ENCODE results near the gene CCDC92. TPM values are rescaled to one million over a fixed set of nuclear protein-coding genes. Genes with fewer than 3 reads are reported as not detected.

The CCDC92 gene, protein sequence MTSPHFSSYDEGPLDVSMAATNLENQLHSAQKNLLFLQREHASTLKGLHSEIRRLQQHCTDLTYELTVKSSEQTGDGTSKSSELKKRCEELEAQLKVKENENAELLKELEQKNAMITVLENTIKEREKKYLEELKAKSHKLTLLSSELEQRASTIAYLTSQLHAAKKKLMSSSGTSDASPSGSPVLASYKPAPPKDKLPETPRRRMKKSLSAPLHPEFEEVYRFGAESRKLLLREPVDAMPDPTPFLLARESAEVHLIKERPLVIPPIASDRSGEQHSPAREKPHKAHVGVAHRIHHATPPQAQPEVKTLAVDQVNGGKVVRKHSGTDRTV
- total RNA-seq (2014; rRNA removed; shearing (Covaris generic); ENCODE audit: low replicate concordance) = 7.4 and 12.7 TPM in 2 replicates

GRCh38 chr12:123972457-123973401, at the start of gene CCDC92, which contains the start of gene ZNF664:
Gene CCDC92, minus strand, starts transcription at chr12:123972831. Its CDS starts 28,526 bp downstream, at chr12:123944305.
Gene ZNF664, plus strand, starts transcription at chr12:123973215. Its CDS starts 38,930 bp downstream, at chr12:124012145.
- H3K9me3 ChIP-seq = no peaks in the 10 kb centered on the region
- H3K36me3 ChIP-seq = peaks cover 16% of the 10 kb centered on the region
- DNase-seq = peak; percentile 92
- H3K4me3 ChIP-seq = peak within 1 kb of the TSS; percentile 67
- H3K27me3 ChIP-seq = no peaks in the 10 kb centered on the region

DNA sequence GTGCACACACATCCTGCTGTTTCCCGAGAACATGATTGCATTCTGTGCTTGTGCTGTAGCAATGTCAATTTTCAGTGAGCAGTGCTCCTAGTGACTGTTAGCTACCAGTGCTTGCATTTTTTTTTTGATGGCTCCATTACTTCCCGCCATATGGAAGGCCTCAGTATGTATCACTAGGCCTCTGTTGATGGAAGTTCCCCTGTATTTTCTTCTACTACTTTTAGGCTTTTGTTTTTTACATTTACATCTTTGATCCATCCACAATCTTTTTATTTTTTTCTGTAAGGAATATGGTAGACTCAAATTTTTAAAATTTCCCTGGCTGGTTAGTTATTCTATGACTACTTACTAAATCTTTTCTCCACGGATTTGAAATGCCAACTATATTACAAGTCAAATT, 49.5 kb upstream of the CCDC92 start:
- Histone ChIP-seq H3K4me3 (no peak overlapping the region), H3K27me3 (no peaks in the 10 kb centered on the region), H3K36me3 (no peaks in the 10 kb centered on the region), H3K9me3 (no peaks in the 10 kb centered on the region; the same call in 1 of the 2 replicates)
- DNase-seq = no peak

DNA sequence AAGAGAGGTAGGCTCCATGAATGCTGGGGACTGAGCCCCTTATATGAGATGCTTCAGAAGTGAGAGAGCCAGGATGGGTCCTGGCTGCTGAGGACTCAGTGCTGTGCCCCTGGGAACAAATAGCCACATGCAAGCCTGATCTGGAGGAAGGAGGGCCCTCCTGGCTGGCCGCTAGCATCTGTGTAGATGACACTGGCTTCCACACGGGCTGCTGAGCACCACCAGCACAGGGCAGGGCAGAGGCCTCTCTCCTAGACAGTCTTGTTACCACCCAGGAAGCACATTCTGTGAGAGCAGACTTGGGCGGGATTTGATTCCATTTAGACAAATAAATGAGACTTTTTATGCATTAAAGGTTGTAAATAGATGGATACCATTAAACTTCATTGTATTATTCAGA, 48.4 kb upstream of the CCDC92 start:
- no peak for DNase-seq
- H3K9me3 ChIP-seq = no peaks in the 10 kb centered on the region
- H3K36me3 ChIP-seq = no peaks in the 10 kb centered on the region
- no peak overlapping the region for H3K4me3 ChIP-seq
- no peaks in the 10 kb centered on the region for H3K27me3 ChIP-seq

DNA sequence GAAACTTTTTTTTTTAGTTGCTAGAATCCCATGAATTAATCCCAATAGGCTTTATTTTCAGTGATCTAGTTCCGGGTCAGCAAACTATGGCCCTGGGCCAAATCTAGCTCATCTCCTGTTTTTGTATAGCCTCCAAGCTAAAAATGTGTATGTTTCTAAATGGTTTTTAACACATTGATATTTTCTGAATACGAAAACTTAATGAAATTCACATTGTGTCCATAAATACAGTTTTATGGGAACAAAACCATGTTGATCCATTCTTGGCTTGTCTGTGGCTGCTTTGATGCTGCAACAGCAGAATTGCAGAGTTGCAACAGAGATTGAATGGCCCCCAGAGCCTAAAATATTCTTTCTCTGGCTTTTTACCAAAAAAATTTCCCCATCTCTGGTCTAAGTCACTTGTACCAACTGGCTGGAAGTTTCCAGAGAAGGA, 47.9 kb upstream of the CCDC92 start:
- DNase-seq = no peak
- no peaks in the 10 kb centered on the region for H3K36me3 ChIP-seq
- H3K27me3 ChIP-seq = no peaks in the 10 kb centered on the region
- H3K9me3 ChIP-seq = no peaks in the 10 kb centered on the region
- no peak overlapping the region for H3K4me3 ChIP-seq

DNA sequence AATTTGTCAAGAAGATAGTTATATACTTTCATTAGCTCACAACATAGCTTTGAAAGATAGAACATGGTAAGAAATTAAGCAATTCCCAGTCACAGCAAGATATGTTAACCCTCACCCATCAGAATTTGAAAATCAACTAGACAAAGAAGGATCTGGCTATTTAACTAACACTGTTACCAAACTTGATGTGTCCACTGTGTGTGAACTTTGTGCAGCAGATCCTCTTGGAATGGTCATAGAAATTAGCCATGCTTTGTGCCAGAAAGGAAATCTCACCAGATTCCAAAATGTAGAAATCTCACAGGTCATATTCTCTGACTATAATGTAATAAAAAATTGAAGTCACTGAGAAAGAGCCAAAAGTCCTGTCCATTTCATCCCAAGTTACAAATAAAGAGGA, 46.5 kb upstream of the CCDC92 start:
- no peaks in the 10 kb centered on the region for H3K36me3 ChIP-seq
- H3K4me3 ChIP-seq = no peak overlapping the region
- H3K9me3 ChIP-seq = no peaks in the 10 kb centered on the region
- H3K27me3 ChIP-seq = no peaks in the 10 kb centered on the region
- no peak for DNase-seq

GRCh38 chr12:124018539-124018938, 45.9 kb upstream of the CCDC92 start:
- Histone ChIP-seq H3K27me3 (no peaks in the 10 kb centered on the region), H3K4me3 (no peak overlapping the region)

DNA sequence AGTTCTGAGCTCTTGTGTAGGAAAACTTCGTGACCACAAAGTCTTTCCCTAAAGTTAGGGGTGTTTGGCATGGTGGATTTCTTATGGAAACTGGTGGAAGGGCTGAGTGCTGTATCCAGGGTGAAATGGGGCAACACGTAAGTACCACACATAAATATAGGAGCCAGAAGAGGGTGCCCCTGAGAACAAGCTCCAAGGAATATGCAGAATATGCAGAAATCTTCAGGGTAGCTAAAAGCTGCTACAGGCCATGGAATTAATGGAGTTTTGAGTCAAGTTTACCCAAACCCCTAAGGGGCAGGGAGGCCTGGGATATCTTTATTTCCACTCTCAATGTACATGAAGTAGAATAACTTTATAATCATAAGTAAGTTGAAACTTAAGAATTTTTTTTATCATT, 44.4 kb upstream of the CCDC92 start:
- Histone ChIP-seq H3K9me3 (no peaks in the 10 kb centered on the region), H3K4me3 (no peak overlapping the region), H3K27me3 (no peaks in the 10 kb centered on the region), H3K36me3 (peaks cover under 1% of the 10 kb centered on the region)
- DNase-seq = no peak

More at GRCh38 chr12:124018539-124018938, 45.9 kb upstream of the CCDC92 start:
- Histone ChIP-seq H3K9me3 (no peaks in the 10 kb centered on the region), H3K36me3 (no peaks in the 10 kb centered on the region; the same call in 1 of the 2 replicates)
- no peak for DNase-seq

DNA sequence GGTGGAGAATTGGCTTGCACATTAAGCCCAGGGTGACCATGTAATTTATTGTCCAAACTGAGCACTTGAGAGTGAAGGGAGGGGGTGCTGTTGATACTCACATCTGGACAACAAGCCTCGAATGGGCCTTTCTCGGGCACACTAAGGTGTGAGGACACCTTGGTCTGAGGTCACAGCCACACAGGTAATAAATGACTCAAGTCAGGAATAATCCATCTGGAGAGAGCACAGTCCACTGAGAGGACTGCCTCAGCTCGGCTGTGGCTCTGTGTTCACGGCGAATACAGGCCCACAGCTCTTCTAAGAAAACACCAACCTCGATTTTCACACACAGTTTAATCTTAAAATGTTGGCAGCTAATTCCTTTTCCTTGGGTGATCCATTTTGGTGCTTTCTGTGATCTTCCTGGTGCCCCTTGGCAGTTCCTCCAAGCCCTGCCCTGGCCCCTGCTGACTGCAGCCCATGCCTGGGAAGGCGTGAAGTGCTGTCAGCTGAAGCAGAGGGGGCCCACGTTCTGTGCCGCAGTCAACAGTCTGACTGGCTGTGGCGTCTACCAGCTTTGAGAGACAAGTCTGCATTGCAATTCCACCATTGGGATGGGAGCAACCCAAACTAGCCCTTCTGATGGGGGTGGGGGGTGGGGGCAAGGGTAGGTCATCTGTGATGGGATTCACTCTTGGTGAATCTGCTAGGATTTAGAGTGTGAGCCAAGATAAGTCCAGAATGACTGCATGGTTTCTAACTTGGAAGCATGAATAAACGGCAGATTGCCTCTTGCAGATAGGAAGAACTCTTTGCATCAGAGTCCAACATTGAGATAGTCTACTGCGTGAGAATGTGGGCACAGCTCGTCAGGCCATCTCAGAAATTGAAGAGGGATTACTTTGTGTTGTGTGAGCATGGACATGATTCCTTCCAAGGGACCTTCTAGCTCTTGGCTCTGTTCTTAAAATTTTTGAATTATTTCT, 43.1 kb upstream of the CCDC92 start:
- H3K27me3 ChIP-seq = no peaks in the 10 kb centered on the region
- no peak overlapping the region for H3K4me3 ChIP-seq
- peaks cover 8% of the 10 kb centered on the region for H3K36me3 ChIP-seq
- no peaks in the 10 kb centered on the region for H3K9me3 ChIP-seq
- DNase-seq = no peak

DNA sequence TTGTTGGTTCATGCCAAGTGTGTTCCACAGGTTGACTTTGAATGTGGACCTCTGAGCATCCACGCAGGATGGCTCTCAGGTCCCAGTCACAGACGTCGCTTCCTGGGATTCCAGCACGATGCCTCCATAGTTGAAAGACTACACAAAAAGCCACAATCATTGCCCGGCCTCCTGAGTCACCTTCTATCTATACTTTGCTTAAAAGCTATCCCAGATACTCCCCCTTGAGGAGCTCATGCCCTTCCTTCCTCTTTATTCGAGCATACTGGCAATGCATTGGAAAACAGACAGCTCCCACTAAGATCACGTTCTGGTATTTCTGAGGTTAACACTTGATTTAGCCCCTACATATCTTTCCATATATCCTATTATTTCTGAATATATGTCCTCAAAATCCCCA, 40.4 kb upstream of the CCDC92 start:
- peaks cover 10% of the 10 kb centered on the region for H3K36me3 ChIP-seq
- H3K9me3 ChIP-seq = no peaks in the 10 kb centered on the region
- DNase-seq = no peak
- H3K4me3 ChIP-seq = no peak overlapping the region
- no peaks in the 10 kb centered on the region for H3K27me3 ChIP-seq

DNA sequence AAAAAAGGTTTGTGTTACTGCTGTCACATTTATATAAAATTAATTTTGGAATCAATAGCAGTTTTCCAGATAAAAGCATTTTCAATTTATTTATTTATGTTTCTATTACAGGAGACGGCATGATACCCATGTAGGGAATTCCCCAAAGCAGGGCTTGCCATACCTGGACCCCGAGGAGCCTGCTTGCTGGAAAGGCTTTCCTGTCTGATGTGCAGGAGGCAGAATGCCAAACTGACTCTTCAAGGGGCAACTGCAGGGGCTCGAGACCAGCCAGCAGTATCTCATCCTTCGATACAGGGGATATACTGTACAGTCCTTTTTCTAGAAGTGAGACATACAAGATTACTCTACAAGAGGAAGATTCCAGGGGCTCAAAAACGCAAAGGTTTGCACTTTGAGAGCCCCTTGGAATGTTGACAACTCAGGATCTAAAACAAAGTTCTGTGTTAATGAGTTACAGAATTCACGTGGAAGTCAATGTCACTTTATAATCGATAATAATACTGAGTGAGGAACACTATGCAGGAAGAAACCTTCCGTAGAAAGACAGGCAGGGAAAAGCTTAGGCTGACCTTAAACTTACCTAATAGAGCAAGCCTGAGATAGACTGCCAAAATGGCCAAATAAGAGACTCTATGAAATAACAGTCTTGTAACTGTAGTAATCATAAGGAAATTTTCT, 38.9 kb upstream of the CCDC92 start:
- DNase-seq = no peak
- Histone ChIP-seq H3K36me3 (peaks cover 10% of the 10 kb centered on the region), H3K9me3 (no peaks in the 10 kb centered on the region), H3K4me3 (no peak overlapping the region), H3K27me3 (no peaks in the 10 kb centered on the region)

DNA sequence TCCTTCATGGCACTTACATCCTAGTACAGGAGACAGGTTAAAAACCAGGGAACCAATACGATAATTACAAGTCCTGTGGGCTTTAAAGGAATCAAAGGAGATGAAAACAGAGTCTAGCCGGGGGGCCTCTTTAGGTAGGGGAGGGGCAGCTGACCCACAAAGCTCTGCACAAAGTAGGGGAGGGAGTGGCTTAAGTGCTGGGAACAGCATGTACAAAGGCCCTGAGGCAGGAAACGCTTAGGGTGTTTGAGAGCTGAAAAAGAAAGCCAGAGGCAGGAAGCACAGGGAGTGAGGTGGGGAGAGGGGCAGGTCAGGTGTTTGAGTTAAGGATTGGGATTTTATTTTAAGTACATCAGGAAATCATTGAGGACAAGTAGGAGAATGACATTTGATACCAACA, 38.1 kb upstream of the CCDC92 start:
- no peak for DNase-seq
- Histone ChIP-seq H3K27me3 (no peaks in the 10 kb centered on the region), H3K36me3 (peaks cover 10% of the 10 kb centered on the region), H3K4me3 (no peak overlapping the region), H3K9me3 (no peaks in the 10 kb centered on the region)

DNA sequence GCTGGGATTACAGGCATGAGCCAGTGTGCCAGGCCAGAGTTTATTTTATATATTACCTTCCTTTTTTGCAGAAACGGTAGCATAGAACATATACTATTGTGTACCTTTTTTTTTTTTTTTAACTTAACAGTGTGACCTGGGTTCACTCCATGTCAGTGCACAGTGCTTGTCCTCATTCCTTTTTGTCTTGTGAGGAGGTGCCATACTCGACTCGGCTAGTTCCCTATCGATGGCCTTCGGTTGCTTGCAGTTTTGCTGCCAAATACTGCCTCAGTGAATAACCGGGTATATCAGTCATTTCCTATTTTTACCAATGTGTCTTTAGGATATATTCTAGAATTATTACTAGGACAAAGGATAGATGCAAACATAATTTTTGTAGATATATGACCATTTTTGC, 37.1 kb upstream of the CCDC92 start:
- H3K4me3 ChIP-seq = no peak overlapping the region
- no peak for DNase-seq
- peaks cover 10% of the 10 kb centered on the region for H3K36me3 ChIP-seq
- H3K9me3 ChIP-seq = no peaks in the 10 kb centered on the region
- no peaks in the 10 kb centered on the region for H3K27me3 ChIP-seq

DNA sequence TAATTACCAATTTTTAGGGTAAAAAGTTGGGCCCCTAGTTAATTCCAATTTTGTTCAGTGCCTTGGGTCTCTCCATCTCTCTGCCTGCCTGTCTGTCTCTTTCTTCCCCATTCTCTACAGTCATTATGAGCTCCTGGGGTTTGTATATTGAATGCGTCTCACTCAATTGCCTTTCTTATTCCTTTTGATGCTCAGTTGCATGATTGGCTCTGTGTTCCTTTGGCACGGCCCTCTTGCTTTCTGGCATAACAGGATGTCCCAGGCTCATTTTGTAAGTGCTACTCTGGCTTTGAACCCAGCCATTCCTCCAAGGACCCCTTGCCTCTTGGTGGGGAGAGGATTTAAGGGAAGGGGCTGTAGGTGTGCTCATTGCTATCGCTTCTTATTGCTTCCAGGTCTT, 36.0 kb upstream of the CCDC92 start:
- no peak for DNase-seq
- no peak overlapping the region for H3K4me3 ChIP-seq
- no peaks in the 10 kb centered on the region for H3K9me3 ChIP-seq
- H3K36me3 ChIP-seq = peaks cover 14% of the 10 kb centered on the region
- H3K27me3 ChIP-seq = no peaks in the 10 kb centered on the region

DNA sequence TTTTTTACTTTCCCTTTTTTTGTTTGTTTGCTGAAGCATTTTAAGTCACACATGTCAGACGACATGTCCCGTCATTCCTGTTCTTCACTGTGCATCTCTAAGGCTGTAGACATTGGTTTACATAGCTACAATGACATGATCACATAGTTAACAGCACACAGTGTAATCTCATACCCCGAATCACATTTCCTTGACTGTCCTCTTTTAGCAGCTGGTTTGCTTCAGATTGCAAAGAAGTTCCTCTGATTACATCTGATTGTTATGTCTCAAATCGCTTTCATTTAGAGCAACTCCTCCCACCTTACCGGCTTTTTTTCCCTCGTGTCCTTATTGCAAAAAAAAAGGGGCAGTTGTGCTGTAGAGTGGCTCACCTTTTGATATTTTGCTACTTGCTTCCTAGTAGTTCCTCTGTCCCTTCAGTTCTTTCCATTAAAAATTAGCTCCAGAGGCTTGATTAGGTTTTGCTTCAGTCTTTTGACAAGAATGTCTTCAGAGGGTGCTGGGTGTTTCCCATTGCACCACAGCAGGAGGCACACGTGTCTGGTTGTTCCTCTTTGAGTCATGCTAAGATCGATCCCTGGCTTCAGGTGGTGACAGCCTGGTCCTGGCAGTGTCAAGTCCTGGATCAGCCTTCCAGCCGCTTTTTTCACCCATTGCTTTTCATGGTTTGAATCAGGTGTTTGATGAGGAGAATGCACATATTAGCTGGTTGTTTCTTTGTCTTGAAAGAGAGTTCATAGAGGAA, 35.4 kb upstream of the CCDC92 start:
- H3K27me3 ChIP-seq = no peaks in the 10 kb centered on the region
- no peak overlapping the region for H3K4me3 ChIP-seq
- H3K9me3 ChIP-seq = no peaks in the 10 kb centered on the region
- peaks cover 15% of the 10 kb centered on the region for H3K36me3 ChIP-seq
- no peak for DNase-seq

All from MG63 (cell line).